SK-N-SH (cell line): Measurements from ENCODE around the gene TGFB3.

Experiments used
- EP300 ChIP-seq, 2 experiments: IDR thresholded peaks; 2 replicates each; pipeline versions ENCODE4 v1.4.0 to v1.6.1; 2012; ENCODE audit warnings: borderline replicate concordance in 1 of 2, low read depth in 1 of 2, low read length in 1 of 2
- FOSL2 ChIP-seq: IDR thresholded peaks from 2 replicates; pipeline ENCODE4 v1.4.0; 2012; ENCODE audit warnings: low read depth, mild to moderate bottlenecking, moderate library complexity, borderline replicate concordance
- TAF1 ChIP-seq: IDR thresholded peaks from 2 replicates; pipeline ENCODE4 v1.6.1; 2012; ENCODE audit warnings: low read depth, mild to moderate bottlenecking, low read length, moderate library complexity, borderline replicate concordance
- TF ChIP-seq, protein P1 (sequence below): fragments of 200-600 bp; sonication (generic); IDR thresholded peaks from 2 replicates; pipeline ENCODE4 v1.6.1; 2017; ENCODE audit warnings: antibody characterized with exemption, mild to moderate bottlenecking, moderate library complexity
- TF ChIP-seq, protein P2 (sequence below): IDR thresholded peaks from 2 replicates; pipeline ENCODE4 v1.6.1; 2012; ENCODE audit warnings: mild to moderate bottlenecking, low read depth, low read length, moderate library complexity

DNA sequence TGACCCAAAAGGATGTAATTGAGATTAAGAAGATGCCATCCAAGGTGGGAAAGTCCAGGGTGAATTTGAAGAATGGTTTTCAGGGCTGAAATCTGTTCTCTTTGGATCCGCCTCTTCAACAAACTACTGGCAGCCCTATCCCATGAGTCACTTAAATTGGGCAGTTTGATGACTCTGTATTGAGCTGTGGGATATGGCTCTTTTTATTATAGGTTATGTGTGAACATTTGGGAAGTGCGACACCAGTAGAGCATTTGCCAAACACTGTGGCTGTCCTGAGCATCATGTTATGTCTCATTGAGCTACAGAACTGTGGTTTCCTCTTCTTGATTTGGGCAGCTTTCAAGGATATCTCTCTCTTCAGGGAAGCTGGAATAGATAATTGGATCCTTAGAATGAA lies 26.1 kb upstream of the TGFB3 start:
- TF ChIP-seq, protein P1, sequence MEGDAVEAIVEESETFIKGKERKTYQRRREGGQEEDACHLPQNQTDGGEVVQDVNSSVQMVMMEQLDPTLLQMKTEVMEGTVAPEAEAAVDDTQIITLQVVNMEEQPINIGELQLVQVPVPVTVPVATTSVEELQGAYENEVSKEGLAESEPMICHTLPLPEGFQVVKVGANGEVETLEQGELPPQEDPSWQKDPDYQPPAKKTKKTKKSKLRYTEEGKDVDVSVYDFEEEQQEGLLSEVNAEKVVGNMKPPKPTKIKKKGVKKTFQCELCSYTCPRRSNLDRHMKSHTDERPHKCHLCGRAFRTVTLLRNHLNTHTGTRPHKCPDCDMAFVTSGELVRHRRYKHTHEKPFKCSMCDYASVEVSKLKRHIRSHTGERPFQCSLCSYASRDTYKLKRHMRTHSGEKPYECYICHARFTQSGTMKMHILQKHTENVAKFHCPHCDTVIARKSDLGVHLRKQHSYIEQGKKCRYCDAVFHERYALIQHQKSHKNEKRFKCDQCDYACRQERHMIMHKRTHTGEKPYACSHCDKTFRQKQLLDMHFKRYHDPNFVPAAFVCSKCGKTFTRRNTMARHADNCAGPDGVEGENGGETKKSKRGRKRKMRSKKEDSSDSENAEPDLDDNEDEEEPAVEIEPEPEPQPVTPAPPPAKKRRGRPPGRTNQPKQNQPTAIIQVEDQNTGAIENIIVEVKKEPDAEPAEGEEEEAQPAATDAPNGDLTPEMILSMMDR, result no peak
- no peak for TF ChIP-seq TAF1
- TF ChIP-seq FOSL2, result no peak
- no peak for TF ChIP-seq EP300 (IDR thresholded peaks at IDR 0.05; ENCODE audit: borderline replicate concordance in 1 of 2, low read depth in 1 of 2, low read length in 1 of 2)
- TF ChIP-seq, protein P2, sequence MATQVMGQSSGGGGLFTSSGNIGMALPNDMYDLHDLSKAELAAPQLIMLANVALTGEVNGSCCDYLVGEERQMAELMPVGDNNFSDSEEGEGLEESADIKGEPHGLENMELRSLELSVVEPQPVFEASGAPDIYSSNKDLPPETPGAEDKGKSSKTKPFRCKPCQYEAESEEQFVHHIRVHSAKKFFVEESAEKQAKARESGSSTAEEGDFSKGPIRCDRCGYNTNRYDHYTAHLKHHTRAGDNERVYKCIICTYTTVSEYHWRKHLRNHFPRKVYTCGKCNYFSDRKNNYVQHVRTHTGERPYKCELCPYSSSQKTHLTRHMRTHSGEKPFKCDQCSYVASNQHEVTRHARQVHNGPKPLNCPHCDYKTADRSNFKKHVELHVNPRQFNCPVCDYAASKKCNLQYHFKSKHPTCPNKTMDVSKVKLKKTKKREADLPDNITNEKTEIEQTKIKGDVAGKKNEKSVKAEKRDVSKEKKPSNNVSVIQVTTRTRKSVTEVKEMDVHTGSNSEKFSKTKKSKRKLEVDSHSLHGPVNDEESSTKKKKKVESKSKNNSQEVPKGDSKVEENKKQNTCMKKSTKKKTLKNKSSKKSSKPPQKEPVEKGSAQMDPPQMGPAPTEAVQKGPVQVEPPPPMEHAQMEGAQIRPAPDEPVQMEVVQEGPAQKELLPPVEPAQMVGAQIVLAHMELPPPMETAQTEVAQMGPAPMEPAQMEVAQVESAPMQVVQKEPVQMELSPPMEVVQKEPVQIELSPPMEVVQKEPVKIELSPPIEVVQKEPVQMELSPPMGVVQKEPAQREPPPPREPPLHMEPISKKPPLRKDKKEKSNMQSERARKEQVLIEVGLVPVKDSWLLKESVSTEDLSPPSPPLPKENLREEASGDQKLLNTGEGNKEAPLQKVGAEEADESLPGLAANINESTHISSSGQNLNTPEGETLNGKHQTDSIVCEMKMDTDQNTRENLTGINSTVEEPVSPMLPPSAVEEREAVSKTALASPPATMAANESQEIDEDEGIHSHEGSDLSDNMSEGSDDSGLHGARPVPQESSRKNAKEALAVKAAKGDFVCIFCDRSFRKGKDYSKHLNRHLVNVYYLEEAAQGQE, result no peak
